B cell (primary cell): ENCODE results near the gene B9D1. TPM values are rescaled to one million over a fixed set of nuclear protein-coding genes. Genes with fewer than 3 reads are reported as not detected.

Source experiments
- ATAC-seq: fragments of 200-7000 bp; cut with Tn5 transposase; one replicate; pipeline ENCODE4 v1.10.0; 2021; ENCODE audit warnings: low read depth, mild to moderate bottlenecking, moderate number of reproducible peaks, moderate library complexity
- CTCF ChIA-PET: fragments of 350-600 bp; sonication (Branson Sonifier 250); formaldehyde crosslinking; loops from one replicate; lab custom pipeline; 2021; ENCODE audit warnings: antibody characterized with exemption, inconsistent platforms; lab: Charles Lee
- POLR2A ChIA-PET: fragments of 350-600 bp; sonication (Branson Sonifier 250); formaldehyde crosslinking; loops from one replicate; lab custom pipeline; 2021; ENCODE audit warnings: antibody characterized with exemption; lab: Charles Lee
- DNase-seq: peaks from one replicate; pipeline ENCODE4 v3.0.0; 2013
- H2AFZ ChIP-seq: 2 replicates; pipeline ENCODE4 v1.6.1; 2012; ENCODE audit warnings: mild to moderate bottlenecking, low read depth, low read length; ENCODE audit not compliant: insufficient read depth, poor library complexity, severe bottlenecking
- H3K27ac ChIP-seq, 2 donors: 1 replicate in 1 of 2; 2 replicates in 1 of 2; pipeline ENCODE4 v1.5.1; 2012 to 2013; ENCODE audit warnings: low read length in 2 of 2, mild to moderate bottlenecking in 2 of 2, moderate library complexity in 1 of 2
- H3K27me3 ChIP-seq, 4 experiments: fragments of 200-600 bp in 1 of 4; sonication (generic) in 1 of 4; replicated peaks in 1 of 4; 1 replicate in 2 of 4; 2 replicates in 2 of 4; pipeline versions ENCODE4 v1.6.1 to v1.7.0; 2013 to 2016; ENCODE audit warnings: low read length in 3 of 4, mild to moderate bottlenecking in 2 of 4, mixed read lengths in 1 of 4, moderate library complexity in 1 of 4; ENCODE audit not compliant: insufficient read depth in 4 of 4, control insufficient read depth in 3 of 4; ENCODE audit errors: control extremely low read depth in 1 of 4
- H3K36me3 ChIP-seq, 2 experiments: replicated peaks in 1 of 2; 1 replicate in 1 of 2; 2 replicates in 1 of 2; pipeline versions ENCODE4 v1.6.1 to v1.7.1; 2013; ENCODE audit warnings: low read length in 1 of 2; ENCODE audit not compliant: insufficient read depth in 2 of 2, control insufficient read depth in 1 of 2; ENCODE audit errors: control extremely low read depth in 1 of 2, extremely low read depth in 1 of 2
- H3K4me1 ChIP-seq, 2 donors: fragments of 200-600 bp in 1 of 2; sonication (generic) in 1 of 2; 1 replicate in 1 of 2; 2 replicates in 1 of 2; pipeline versions ENCODE4 v1.5.1 to v1.6.1; 2013 to 2017; ENCODE audit warnings: low read length in 2 of 2; ENCODE audit not compliant: control insufficient read depth in 2 of 2, insufficient read depth in 2 of 2
- H3K4me2 ChIP-seq: replicated peaks from 2 replicates; pipeline ENCODE3; 2012; ENCODE audit warnings: mild to moderate bottlenecking, low read depth, low read length; ENCODE audit not compliant: poor library complexity, severe bottlenecking
- H3K4me3 ChIP-seq, 5 experiments: fragments of 200-600 bp in 1 of 5; sonication (generic) in 1 of 5; 1 replicate in 3 of 5; 2 replicates in 2 of 5; pipeline versions ENCODE4 v1.5.1 to v1.7.0; 2011 to 2016; ENCODE audit warnings: low read length in 4 of 5, mild to moderate bottlenecking in 4 of 5, low read depth in 2 of 5, control low read depth in 1 of 5, moderate library complexity in 1 of 5; ENCODE audit not compliant: insufficient read depth in 1 of 5; ENCODE audit errors: control extremely low read depth in 1 of 5, extremely low read depth in 1 of 5
- H3K79me2 ChIP-seq: fragments of 200-600 bp; sonication (generic); one replicate; pipeline ENCODE4 v1.6.0; 2016; ENCODE audit warnings: low read length; ENCODE audit not compliant: control insufficient read depth, insufficient read depth
- H3K9ac ChIP-seq: fragments of 200-600 bp; sonication (generic); 2 replicates; pipeline ENCODE4 v1.6.1; 2017; ENCODE audit warnings: mild to moderate bottlenecking, low read length, moderate library complexity
- H3K9me3 ChIP-seq, 3 donors: one replicate each; pipeline versions ENCODE4 v1.6.1 to v1.7.1; 2013; ENCODE audit warnings: low read length in 2 of 3; ENCODE audit not compliant: control insufficient read depth in 2 of 3, insufficient read depth in 1 of 3; ENCODE audit errors: control extremely low read depth in 1 of 3
- H4K20me1 ChIP-seq: 2 replicates; pipeline ENCODE4 v1.6.0; 2012; ENCODE audit warnings: mild to moderate bottlenecking, low read length; ENCODE audit not compliant: insufficient read depth, control insufficient read depth, poor library complexity, severe bottlenecking
- H3K27ac Mint-ChIP-seq: one replicate; pipeline ENCODE4 v1.8.0; 2021; ENCODE audit warnings: mixed read lengths
- H3K27me3 Mint-ChIP-seq: one replicate; pipeline ENCODE4 v1.8.0; 2021; ENCODE audit warnings: mixed read lengths
- H3K4me1 Mint-ChIP-seq: one replicate; pipeline ENCODE4 v1.8.0; 2021; ENCODE audit warnings: mixed read lengths
- H3K4me3 Mint-ChIP-seq: one replicate; pipeline ENCODE4 v1.8.0; 2021; ENCODE audit warnings: mixed read lengths
- H3K9me3 Mint-ChIP-seq: one replicate; pipeline ENCODE4 v1.8.0; 2022; ENCODE audit warnings: mixed read lengths; ENCODE audit not compliant: insufficient read depth
- CTCF ChIP-seq: fragments of 200-600 bp; IDR thresholded peaks from one replicate; pipeline ENCODE4 v1.8.0; 2022; ENCODE audit warnings: antibody characterized with exemption, mild to moderate bottlenecking
- EZH2 ChIP-seq: IDR thresholded peaks from 2 replicates; pipeline ENCODE4 v1.6.1; 2012; ENCODE audit warnings: borderline replicate concordance, low read depth, mild to moderate bottlenecking, moderate library complexity, low read length; ENCODE audit not compliant: insufficient read depth, poor library complexity, severe bottlenecking
- WGBS: methylation state at CpG from one replicate; pipeline ENCODE4 v1.1.5; 2013; ENCODE audit warnings: missing lambda C conversion rate; ENCODE audit not compliant: insufficient coverage; 5-methylcytosine and 5-hydroxymethylcytosine counted together
- intact Hi-C: fragments of 100-400 bp; cut with micrococcal nuclease; formaldehyde crosslinking; loops from one replicate; pipeline ENCODE4 v1.10.0; 2022
- polyA plus RNA-seq: library from polyadenylated mRNA; depleted of rRNA; stranded (reverse); fragments of >200 nt; gene quantifications from 2 replicates; pipeline ENCODE4 v1.2.3, GENCODE V29; 2012
- total RNA-seq, 2 donors: library from RNA; stranded (reverse); fragments of 120-200 nt in 1 of 2; gene quantifications; 1 replicate in 1 of 2; 2 replicates in 1 of 2; pipeline versions ENCODE4 v1.2.3 to v1.2.4, GENCODE V29; 2013 to 2022

The B9D1 gene
- total and polyA plus RNA-seq, 2 donors (not counting 1 experiment from before 2014, with no cell fraction given): 2.5 to 6.9 TPM

- ChIA-PET POLR2A (no interaction called here), CTCF (interaction anchor here (1.4 to 3.4 kb wide), 3 partner anchors 20 to 448 kb away, joined by 3 to 23 read pairs (median 4); no protein-coding TSS in a partner anchor)
- H3K9me3 Mint-ChIP-seq: no peaks in the 10 kb centered on the region
- H3K27me3 Mint-ChIP-seq: peaks cover 7% of the 10 kb centered on the region
- peaks cover 0 to 3% of the 10 kb centered on the region in 2 experiments for H3K36me3 ChIP-seq
- no peak overlapping the region for H3K9ac ChIP-seq
- peaks cover 0 to 4% of the 10 kb centered on the region in 2 donors for H3K4me1 ChIP-seq
- H3K27ac Mint-ChIP-seq: no peak overlapping the region
- DNase-seq (no peak), ATAC-seq (no peak)
- 83% methylated on average over 5 of the region's 6 CpGs for WGBS
- no peaks in the 10 kb centered on the region for H4K20me1 ChIP-seq
- peaks cover 0 to 5% (median 0%) of the 10 kb centered on the region in 3 donors for H3K9me3 ChIP-seq
- no peak overlapping the region for H3K4me3 ChIP-seq
- intact Hi-C loops: no loop called here
- H3K27ac ChIP-seq: no peak overlapping the region
- peaks cover 0 to 14% (median 0%) of the 10 kb centered on the region in 4 experiments for H3K27me3 ChIP-seq
- peaks cover 7% of the 10 kb centered on the region for H3K4me1 Mint-ChIP-seq
- no peaks in the 10 kb centered on the region for H3K79me2 ChIP-seq
- H2AFZ ChIP-seq: no peak overlapping the region
- no peak overlapping the region for H3K4me2 ChIP-seq
- TF ChIP-seq CTCF (no peak), EZH2 (no peak)
- no peak overlapping the region for H3K4me3 Mint-ChIP-seq
Observed at GRCh38 chr17:19318611-19319010, 43.9 kb downstream of the B9D1 start.

GRCh38 chr17:19317359-19318095 lies 45.0 kb downstream of the B9D1 start:
- no peak overlapping the region for H3K27ac ChIP-seq
- ChIA-PET CTCF (interaction anchor here (1.0 to 3.4 kb wide), 3 partner anchors 19 to 449 kb away, joined by 3 to 23 read pairs (median 4); no protein-coding TSS in a partner anchor), POLR2A (no interaction called here)
- no peak overlapping the region for H2AFZ ChIP-seq
- peaks cover 0 to 4% of the 10 kb centered on the region in 2 donors for H3K4me1 ChIP-seq
- H3K79me2 ChIP-seq: peaks cover 5% of the 10 kb centered on the region
- no peak overlapping the region for H3K4me3 Mint-ChIP-seq
- H3K27me3 ChIP-seq: peaks cover 0 to 20% (median 0%) of the 10 kb centered on the region in 4 experiments
- 75% methylated on average over 17 of the region's 19 CpGs for WGBS
- H3K4me2 ChIP-seq: no peak overlapping the region
- peaks cover 7% of the 10 kb centered on the region for H3K4me1 Mint-ChIP-seq
- H3K27me3 Mint-ChIP-seq: peaks cover 6% of the 10 kb centered on the region
- no peaks in the 10 kb centered on the region for H4K20me1 ChIP-seq
- H3K9me3 Mint-ChIP-seq: no peaks in the 10 kb centered on the region
- intact Hi-C loops: loop anchor here (1.0 kb wide), 2 partner anchors 21 to 130 kb away; no protein-coding TSS in a partner anchor
- peak; percentile 54 for DNase-seq
- ATAC-seq: peak; percentile 96
- H3K9me3 ChIP-seq: peaks cover 0 to 5% (median 0%) of the 10 kb centered on the region in 3 donors
- no peak overlapping the region for H3K27ac Mint-ChIP-seq
- TF ChIP-seq CTCF (peak; percentile 17), EZH2 (no peak)
- no peak overlapping the region for H3K4me3 ChIP-seq
- no peak overlapping the region for H3K9ac ChIP-seq
- peaks cover 0 to 9% of the 10 kb centered on the region in 2 experiments for H3K36me3 ChIP-seq
